OCI-LY7 (cell line): ENCODE measurements around the gene LHPP. TPM values are rescaled to one million over a fixed set of nuclear protein-coding genes. Genes with fewer than 3 reads are reported as not detected.
"Not testable (repeated sequence)": the region's sequence is repeated elsewhere in the genome, so short reads cannot be mapped to it uniquely, and the experiment has no call there.

Experiments
- BruUV-seq: library from RNA; stranded (reverse); fragments of 400-500 nt; replicated peaks from 2 replicates; lab custom pipeline; 2021; lab: Mats Ljungman, UMichigan
- CTCF ChIA-PET: fragments of 300-600 bp; sonication (Branson Sonifier 250); formaldehyde crosslinking; loops from one replicate; lab custom pipeline; 2022; ENCODE audit warnings: antibody characterized with exemption; ENCODE audit not compliant: unreplicated experiment; lab: Charles Lee
- POLR2A ChIA-PET: fragments of 300-600 bp; sonication (Branson Sonifier 250); formaldehyde crosslinking; loops from one replicate; lab custom pipeline; 2022; ENCODE audit warnings: antibody characterized with exemption; lab: Charles Lee
- DNase-seq: peaks from one replicate; pipeline ENCODE4 v3.0.0-alpha.2; 2015; ENCODE audit warnings: low spot score
- H2AFZ ChIP-seq: fragments of 200-600 bp; sonication (generic), shearing (Covaris generic); 2 replicates; pipeline ENCODE4 v1.6.1; 2014; ENCODE audit warnings: mild to moderate bottlenecking, antibody characterized with exemption, low read length, moderate library complexity
- H3K27ac ChIP-seq: fragments of 200-600 bp; sonication (generic); 2 replicates; pipeline ENCODE4 v1.5.1; 2014; ENCODE audit warnings: mixed run types, low read depth, mild to moderate bottlenecking, moderate library complexity, low read length, inconsistent platforms; ENCODE audit not compliant: poor library complexity, severe bottlenecking
- H3K36me3 ChIP-seq: fragments of 200-600 bp; sonication (generic); 2 replicates; pipeline ENCODE4 v1.6.1; 2014; ENCODE audit warnings: mild to moderate bottlenecking, antibody characterized with exemption, low read length, moderate library complexity, mixed read lengths; ENCODE audit not compliant: insufficient read depth
- H3K4me1 ChIP-seq: fragments of 200-600 bp; sonication (generic); 2 replicates; pipeline ENCODE4 v1.5.1; 2014; ENCODE audit warnings: mild to moderate bottlenecking, low read length; ENCODE audit not compliant: insufficient read depth, poor library complexity, severe bottlenecking
- H3K4me2 ChIP-seq: fragments of 200-600 bp; sonication (generic); 2 replicates; pipeline ENCODE4 v1.6.1; 2014; ENCODE audit warnings: mild to moderate bottlenecking, low read length
- H3K4me3 ChIP-seq: fragments of 200-600 bp; sonication (generic); 2 replicates; pipeline ENCODE4 v1.5.1; 2014; ENCODE audit warnings: mild to moderate bottlenecking, low read depth, low read length; ENCODE audit not compliant: poor library complexity, severe bottlenecking
- H3K79me2 ChIP-seq: fragments of 200-600 bp; sonication (generic); 2 replicates; pipeline ENCODE4 v1.6.1; 2016; ENCODE audit warnings: low read depth, mild to moderate bottlenecking, low read length, moderate library complexity, mixed read lengths; ENCODE audit not compliant: insufficient read depth
- H3K9me2 ChIP-seq: fragments of 200-600 bp; sonication (generic); 2 replicates; pipeline ENCODE4 v1.6.1; 2016; ENCODE audit warnings: mild to moderate bottlenecking, low read length, mixed read lengths; ENCODE audit not compliant: insufficient read depth
- H3K9me3 ChIP-seq: fragments of 200-600 bp; sonication (generic); 2 replicates; pipeline ENCODE4 v1.6.1; 2014; ENCODE audit warnings: mild to moderate bottlenecking, mixed run types, low read length, mixed read lengths
- H4K20me1 ChIP-seq: fragments of 200-600 bp; sonication (generic); 2 replicates; pipeline ENCODE4 v1.6.1; 2014; ENCODE audit warnings: mild to moderate bottlenecking, antibody characterized with exemption, low read length, moderate library complexity, mixed read lengths; ENCODE audit not compliant: insufficient read depth
- EZH2phosphoT487 ChIP-seq: fragments of 200-600 bp; sonication (generic); IDR thresholded peaks from 2 replicates; pipeline ENCODE4 v1.6.1; 2018; ENCODE audit warnings: low read depth, borderline replicate concordance, mild to moderate bottlenecking, mixed run types, antibody characterized with exemption, low read length, moderate library complexity, mixed read lengths
- intact Hi-C: fragments of 100-400 bp; cut with micrococcal nuclease; formaldehyde crosslinking; loops from one replicate; pipeline ENCODE4 v1.10.0; 2022; ENCODE audit not compliant: unreplicated experiment
- total RNA-seq, 2 experiments: library from RNA; depleted of rRNA in 1 of 2; stranded (reverse); fragments of >200 nt in 1 of 2; shearing (Covaris generic) in 1 of 2; gene quantifications; 2 replicates each; pipeline ENCODE4 v1.2.3, GENCODE V29; 2014 to 2022
- TF ChIP-seq, protein P1 (sequence below): fragments of 200-600 bp; sonication (generic); conservative IDR thresholded peaks from 2 replicates; pipeline ENCODE4 v1.5.1; 2014; ENCODE audit warnings: mild to moderate bottlenecking, antibody characterized with exemption, low read length, moderate library complexity, mixed read lengths

LHPP gene
- total RNA-seq, 2 experiments from 2014 or later = 30.3 to 65.2 TPM

DNA sequence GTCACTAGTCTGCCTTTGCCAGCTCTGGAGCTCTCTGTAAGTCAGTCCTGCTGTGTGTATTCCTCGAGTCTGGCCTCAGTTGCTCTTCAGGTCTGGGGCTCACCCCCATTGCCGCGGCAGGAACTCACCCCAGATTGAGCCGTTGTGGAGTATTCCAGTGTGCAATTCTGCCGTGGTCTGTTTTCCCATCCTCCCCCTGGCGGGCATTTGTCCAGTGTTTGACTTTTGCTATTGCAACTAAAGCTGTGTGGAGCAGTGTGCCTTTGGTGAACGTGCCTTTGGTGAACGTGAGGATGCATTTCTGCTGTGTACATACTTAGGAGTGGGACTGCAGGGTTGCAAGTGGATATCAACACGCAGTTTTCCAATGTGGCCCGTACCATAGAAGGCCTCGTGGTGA lies 148.1 kb downstream of the LHPP start:
- H4K20me1 ChIP-seq = no peaks in the 10 kb centered on the region
- H2AFZ ChIP-seq = no peak overlapping the region
- no peak for DNase-seq
- intact Hi-C loops = loop anchor here (5.0 kb wide), 1 partner anchor 1207 kb away; no protein-coding TSS in a partner anchor
- POLR2A ChIA-PET = no interaction called here
- no peak overlapping the region for H3K4me3 ChIP-seq
- no peak for TF ChIP-seq EZH2phosphoT487
- TF ChIP-seq, protein P1, sequence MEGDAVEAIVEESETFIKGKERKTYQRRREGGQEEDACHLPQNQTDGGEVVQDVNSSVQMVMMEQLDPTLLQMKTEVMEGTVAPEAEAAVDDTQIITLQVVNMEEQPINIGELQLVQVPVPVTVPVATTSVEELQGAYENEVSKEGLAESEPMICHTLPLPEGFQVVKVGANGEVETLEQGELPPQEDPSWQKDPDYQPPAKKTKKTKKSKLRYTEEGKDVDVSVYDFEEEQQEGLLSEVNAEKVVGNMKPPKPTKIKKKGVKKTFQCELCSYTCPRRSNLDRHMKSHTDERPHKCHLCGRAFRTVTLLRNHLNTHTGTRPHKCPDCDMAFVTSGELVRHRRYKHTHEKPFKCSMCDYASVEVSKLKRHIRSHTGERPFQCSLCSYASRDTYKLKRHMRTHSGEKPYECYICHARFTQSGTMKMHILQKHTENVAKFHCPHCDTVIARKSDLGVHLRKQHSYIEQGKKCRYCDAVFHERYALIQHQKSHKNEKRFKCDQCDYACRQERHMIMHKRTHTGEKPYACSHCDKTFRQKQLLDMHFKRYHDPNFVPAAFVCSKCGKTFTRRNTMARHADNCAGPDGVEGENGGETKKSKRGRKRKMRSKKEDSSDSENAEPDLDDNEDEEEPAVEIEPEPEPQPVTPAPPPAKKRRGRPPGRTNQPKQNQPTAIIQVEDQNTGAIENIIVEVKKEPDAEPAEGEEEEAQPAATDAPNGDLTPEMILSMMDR = no peak
- no TSS peak for BruUV-seq
- H3K36me3 ChIP-seq = no peaks in the 10 kb centered on the region
- CTCF ChIA-PET = no interaction called here
- no peaks in the 10 kb centered on the region for H3K9me3 ChIP-seq
- H3K27ac ChIP-seq = no peak overlapping the region
- H3K79me2 ChIP-seq = no peaks in the 10 kb centered on the region
- no peaks in the 10 kb centered on the region for H3K9me2 ChIP-seq
- peaks cover 49% of the 10 kb centered on the region for H3K4me1 ChIP-seq
- no peak overlapping the region for H3K4me2 ChIP-seq

DNA sequence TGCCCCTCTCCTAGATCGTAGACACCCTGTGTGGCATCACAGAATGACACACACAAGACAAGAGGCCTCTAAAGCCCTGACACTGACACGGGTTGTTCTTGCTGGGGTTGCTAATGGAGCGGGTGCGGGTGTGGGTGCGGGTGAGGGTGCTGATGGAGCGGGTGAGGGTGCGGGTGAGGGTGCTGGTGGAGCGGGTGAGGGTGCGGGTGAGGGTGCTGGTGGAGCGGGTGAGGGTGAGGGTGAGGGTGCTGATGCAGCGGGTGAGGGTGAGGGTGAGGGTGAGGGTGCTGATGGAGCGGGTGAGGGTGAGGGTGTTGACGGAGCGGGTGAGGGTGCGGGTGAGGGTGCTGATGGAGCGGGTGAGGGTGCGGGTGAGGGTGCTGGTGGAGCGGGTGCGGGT lies 148.6 kb downstream of the LHPP start:
- CTCF ChIA-PET, DNase-seq, H3K9me2 ChIP-seq, H3K4me2 ChIP-seq, H2AFZ ChIP-seq, H3K79me2 ChIP-seq, intact Hi-C loops, H4K20me1 ChIP-seq, H3K27ac ChIP-seq, H3K9me3 ChIP-seq, POLR2A ChIA-PET, H3K36me3 ChIP-seq, H3K4me3 ChIP-seq, BruUV-seq: not testable (repeated sequence)
- H3K4me1 ChIP-seq = peaks cover 44% of the 10 kb centered on the region

DNA sequence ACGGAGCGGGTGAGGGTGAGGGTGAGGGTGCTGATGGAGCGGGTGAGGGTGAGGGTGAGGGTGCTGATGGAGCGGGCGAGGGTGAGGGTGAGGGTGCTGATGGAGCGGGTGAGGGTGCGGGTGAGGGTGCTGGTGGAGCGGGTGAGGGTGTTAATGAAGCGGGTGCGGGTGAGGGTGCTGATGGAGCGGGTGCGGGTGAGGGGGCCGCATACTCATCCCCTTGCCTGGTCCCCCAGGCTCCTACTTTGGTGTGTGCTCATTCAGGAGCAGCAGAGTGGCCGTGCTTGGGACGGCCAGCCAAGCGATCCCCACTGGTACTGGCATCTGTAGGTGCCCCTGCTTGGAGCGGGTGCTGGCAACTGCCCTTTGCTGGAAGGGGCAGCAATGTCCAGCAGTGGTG lies 149.2 kb downstream of the LHPP start:
- POLR2A ChIA-PET = interaction anchor here (0.7 kb wide), 1 partner anchor 130 kb away, joined by 5 read pairs; no protein-coding TSS in a partner anchor
- peaks cover 37% of the 10 kb centered on the region for H3K4me1 ChIP-seq
- H3K27ac ChIP-seq, H3K9me3 ChIP-seq, H3K9me2 ChIP-seq, CTCF ChIA-PET, H3K4me3 ChIP-seq, H3K79me2 ChIP-seq, H2AFZ ChIP-seq, intact Hi-C loops, H4K20me1 ChIP-seq, DNase-seq, BruUV-seq, H3K4me2 ChIP-seq, H3K36me3 ChIP-seq: not testable (repeated sequence)

DNA sequence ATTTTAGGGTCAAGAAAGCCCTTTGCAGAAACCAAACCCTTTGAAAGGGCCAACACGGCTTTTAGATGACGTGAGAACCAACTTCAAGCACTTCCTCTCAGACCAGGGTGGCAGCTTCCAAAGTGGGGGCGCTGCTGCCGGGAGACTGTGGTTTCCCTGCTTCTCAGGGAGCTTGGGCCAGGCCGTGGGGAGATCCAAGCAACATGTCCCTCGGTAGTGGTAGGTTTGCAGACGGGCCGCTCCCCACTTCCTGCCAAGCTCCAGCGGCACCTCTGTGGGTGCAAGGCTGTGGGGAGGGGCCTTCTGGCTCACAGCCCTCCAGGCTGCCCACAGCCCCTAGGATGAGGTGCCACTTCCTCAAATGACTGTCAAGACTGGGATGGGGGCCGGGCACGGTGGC lies 150.1 kb downstream of the LHPP start:
- Histone ChIP-seq H3K9me2 (no peaks in the 10 kb centered on the region), H3K27ac (no peak overlapping the region), H3K4me3 (no peak overlapping the region), H3K9me3 (no peaks in the 10 kb centered on the region), H3K4me2 (peak overlapping the region; percentile 30), H4K20me1 (no peaks in the 10 kb centered on the region), H3K4me1 (peaks cover 28% of the 10 kb centered on the region), H3K36me3 (peaks cover 5% of the 10 kb centered on the region; the same call in 1 of the 2 replicates), H3K79me2 (no peaks in the 10 kb centered on the region), H2AFZ (no peak overlapping the region)
- intact Hi-C loops = no loop called here
- ChIA-PET CTCF (interaction anchor here (0.9 kb wide), 1 partner anchor 78 kb away, joined by 3 read pairs; no protein-coding TSS in a partner anchor), POLR2A (interaction anchor here (0.6 to 1.2 kb wide), 2 partner anchors 8 to 10 kb away, joined by 3 read pairs; no protein-coding TSS in a partner anchor)
- BruUV-seq = no TSS peak
- DNase-seq = no peak
- TF ChIP-seq, protein P1 = 0 out of 2 replicates have a peak, but pooled peaks have one; percentile 15
- no peak for TF ChIP-seq EZH2phosphoT487
